ENCODE data around the gene SLC35B2. TPM values are rescaled to one million over a fixed set of nuclear protein-coding genes. Genes with fewer than 3 reads are reported as not detected.

The SLC35B2 gene
- total and polyA plus RNA-seq, 2 experiments from 2014 or later: 14.0 to 30.9 TPM

GRCh38 chr6:44265007-44265721 is 7.8 kb upstream of the SLC35B2 start, which contains the start of gene NFKBIE (continued):
- TF ChIP-seq EZH2 (IDR thresholded peaks at IDR 0.05; ENCODE audit: low read depth, unreplicated experiment) (no peak), ZNF462 (CRISPR knock-in tag; IDR thresholded peaks at IDR 0.05) (no peak)

- no peaks in the 10 kb centered on the region for H3K9me3 Mint-ChIP-seq
- ATAC-seq (peak; percentile 9), DNase-seq (ENCODE audit: low spot score) (no peak)
- H3K4me2 ChIP-seq: peak overlapping the region; percentile 98
- H3K27me3 ChIP-seq (ENCODE audit: insufficient read depth): peaks cover 11% of the 10 kb centered on the region
- 0 out of 2 replicates have a peak, but pooled peaks cover 11% of the 10 kb centered on the region for H3F3A ChIP-seq (replicated peaks; ENCODE audit: low read depth)
- peaks cover 46% of the 10 kb centered on the region for H3K4me1 Mint-ChIP-seq
- no peak overlapping the region for H3K27ac Mint-ChIP-seq
- no peaks in the 10 kb centered on the region for H3K36me3 ChIP-seq (ENCODE audit: insufficient read depth)
- H3K27ac ChIP-seq (ENCODE audit: low read depth): no peak overlapping the region
- H3K9me2 ChIP-seq (ENCODE audit: insufficient read depth): no peaks in the 10 kb centered on the region
- H3K4me1 ChIP-seq (ENCODE audit: insufficient read depth): peaks cover 28% of the 10 kb centered on the region
- peaks cover 6% of the 10 kb centered on the region; the same call in 1 of the 2 replicates for H4K20me1 ChIP-seq (replicated peaks; ENCODE audit: insufficient read depth)
- peak overlapping the region; percentile 86 for H3K4me3 Mint-ChIP-seq
- peak overlapping the region; percentile 88 for H3K4me3 ChIP-seq
- H2AFZ ChIP-seq: peak overlapping the region; percentile 87
- peaks cover 35% of the 10 kb centered on the region for H3K27me3 Mint-ChIP-seq (ENCODE audit: insufficient read depth, low read depth, poor library complexity)
- peaks cover 9% of the 10 kb centered on the region; the same call in 1 of the 2 replicates for H3K79me2 ChIP-seq (replicated peaks; ENCODE audit: insufficient read depth)
- H3K36me3 Mint-ChIP-seq (ENCODE audit: low read depth): peaks cover 10% of the 10 kb centered on the region
- TF ChIP-seq EZH2phosphoT487 (IDR thresholded peaks at IDR 0.05; ENCODE audit: unreplicated experiment): no peak
- TF ChIP-seq ZNF114 (CRISPR knock-in tag; IDR thresholded peaks at IDR 0.05): no peak
- no peak for TF ChIP-seq EZH2 (IDR thresholded peaks at IDR 0.05; ENCODE audit: low read depth, unreplicated experiment)
- TF ChIP-seq, protein P1, sequence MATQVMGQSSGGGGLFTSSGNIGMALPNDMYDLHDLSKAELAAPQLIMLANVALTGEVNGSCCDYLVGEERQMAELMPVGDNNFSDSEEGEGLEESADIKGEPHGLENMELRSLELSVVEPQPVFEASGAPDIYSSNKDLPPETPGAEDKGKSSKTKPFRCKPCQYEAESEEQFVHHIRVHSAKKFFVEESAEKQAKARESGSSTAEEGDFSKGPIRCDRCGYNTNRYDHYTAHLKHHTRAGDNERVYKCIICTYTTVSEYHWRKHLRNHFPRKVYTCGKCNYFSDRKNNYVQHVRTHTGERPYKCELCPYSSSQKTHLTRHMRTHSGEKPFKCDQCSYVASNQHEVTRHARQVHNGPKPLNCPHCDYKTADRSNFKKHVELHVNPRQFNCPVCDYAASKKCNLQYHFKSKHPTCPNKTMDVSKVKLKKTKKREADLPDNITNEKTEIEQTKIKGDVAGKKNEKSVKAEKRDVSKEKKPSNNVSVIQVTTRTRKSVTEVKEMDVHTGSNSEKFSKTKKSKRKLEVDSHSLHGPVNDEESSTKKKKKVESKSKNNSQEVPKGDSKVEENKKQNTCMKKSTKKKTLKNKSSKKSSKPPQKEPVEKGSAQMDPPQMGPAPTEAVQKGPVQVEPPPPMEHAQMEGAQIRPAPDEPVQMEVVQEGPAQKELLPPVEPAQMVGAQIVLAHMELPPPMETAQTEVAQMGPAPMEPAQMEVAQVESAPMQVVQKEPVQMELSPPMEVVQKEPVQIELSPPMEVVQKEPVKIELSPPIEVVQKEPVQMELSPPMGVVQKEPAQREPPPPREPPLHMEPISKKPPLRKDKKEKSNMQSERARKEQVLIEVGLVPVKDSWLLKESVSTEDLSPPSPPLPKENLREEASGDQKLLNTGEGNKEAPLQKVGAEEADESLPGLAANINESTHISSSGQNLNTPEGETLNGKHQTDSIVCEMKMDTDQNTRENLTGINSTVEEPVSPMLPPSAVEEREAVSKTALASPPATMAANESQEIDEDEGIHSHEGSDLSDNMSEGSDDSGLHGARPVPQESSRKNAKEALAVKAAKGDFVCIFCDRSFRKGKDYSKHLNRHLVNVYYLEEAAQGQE (IDR thresholded peaks at IDR 0.05; ENCODE audit: unreplicated experiment): no peak
- TF ChIP-seq CREB1 (CRISPR knock-in tag; IDR thresholded peaks at IDR 0.05; ENCODE audit: low read depth): no peak
- TF ChIP-seq CTCF (conservative IDR thresholded peaks at IDR 0.05; ENCODE audit: low read depth in 2 of 2): no peak
- no peak for TF ChIP-seq STAT1 (IDR thresholded peaks at IDR 0.05; ENCODE audit: unreplicated experiment)
- TF ChIP-seq NANOG (IDR thresholded peaks at IDR 0.05; ENCODE audit: borderline replicate concordance): no peak
Measured at GRCh38 chr6:44264154-44265006, 7.1 kb upstream of the SLC35B2 start.

All from GM23338 (cell line).